LNCaP clone FGC (cell line): ENCODE measurements around the gene LRP6.

Experiments used
- DNase-seq: peaks from one replicate; pipeline ENCODE4 v3.0.0-alpha.2; 2011; ENCODE audit warnings: low read depth
- H3K4me3 ChIP-seq: 2 replicates; pipeline ENCODE4 v1.5.1; 2011; ENCODE audit warnings: mild to moderate bottlenecking, low read depth, low read length, control low read depth
- CTCF ChIP-seq: IDR thresholded peaks from 2 replicates; pipeline ENCODE4 v1.5.1; 2012; ENCODE audit warnings: mild to moderate bottlenecking; ENCODE audit not compliant: control insufficient read depth, insufficient read depth; ENCODE audit errors: extremely low read depth

The LRP6 gene

GRCh38 chr12:12068751-12069150 is 198.1 kb downstream of the LRP6 start:
- DNase-seq = no peak
- H3K4me3 ChIP-seq = no peak overlapping the region
- TF ChIP-seq CTCF = no peak
